Small intestine (tissue), 16 donors: ENCODE data around the gene KLHDC9. TPM values are rescaled to one million over a fixed set of nuclear protein-coding genes. Genes with fewer than 3 reads are reported as not detected.

Source experiments
- DNase-seq, 2 donors: peaks; one replicate each; pipeline versions ENCODE4 v3.0.0 to v3.0.0-alpha.2; 2013
- FAIRE-seq: peaks from 2 replicates; lab custom pipeline; 2012; peaks lifted over from hg19 to GRCh38; lab: Jason Lieb, UNC
- H3K27ac ChIP-seq, 3 donors: one replicate each; pipeline ENCODE4 v1.5.1; 2013; ENCODE audit warnings: low read length in 2 of 3, mild to moderate bottlenecking in 2 of 3, control low read depth in 1 of 3, inconsistent platforms in 1 of 3, low read depth in 1 of 3, moderate library complexity in 1 of 3
- H3K27me3 ChIP-seq, 3 donors: one replicate each; pipeline ENCODE4 v1.6.1; 2013; ENCODE audit warnings: low read length in 3 of 3, inconsistent platforms in 1 of 3; ENCODE audit not compliant: control insufficient read depth in 3 of 3, insufficient read depth in 3 of 3
- H3K36me3 ChIP-seq, 3 donors: one replicate each; pipeline ENCODE4 v1.6.1; 2013; ENCODE audit warnings: low read length in 3 of 3, inconsistent platforms in 1 of 3, low read depth in 1 of 3, mild to moderate bottlenecking in 1 of 3, moderate library complexity in 1 of 3; ENCODE audit not compliant: control insufficient read depth in 3 of 3, insufficient read depth in 2 of 3
- H3K4me1 ChIP-seq, 3 donors: one replicate each; pipeline ENCODE4 v1.6.1; 2013; ENCODE audit warnings: low read length in 2 of 3, inconsistent platforms in 1 of 3, low read depth in 1 of 3, mild to moderate bottlenecking in 1 of 3, moderate library complexity in 1 of 3; ENCODE audit not compliant: control insufficient read depth in 3 of 3, insufficient read depth in 2 of 3
- H3K4me3 ChIP-seq, 3 donors: one replicate each; pipeline ENCODE4 v1.5.1; 2013; ENCODE audit warnings: low read length in 3 of 3, control low read depth in 1 of 3, inconsistent platforms in 1 of 3, low read depth in 1 of 3, mild to moderate bottlenecking in 1 of 3, moderate library complexity in 1 of 3
- H3K9me3 ChIP-seq, 2 donors: one replicate each; pipeline ENCODE4 v1.6.1; 2013; ENCODE audit warnings: low read depth in 1 of 2, low read length in 1 of 2; ENCODE audit not compliant: control insufficient read depth in 2 of 2, insufficient read depth in 1 of 2
- WGBS, 3 donors: extraction: QIAGEN DNeasy Blood & Tissue Kit; methylation state at CpG; one replicate each; pipeline ENCODE4 v1.1.7; 2013; 5-methylcytosine and 5-hydroxymethylcytosine counted together
- long read RNA-seq, 10 donors: transcript quantifications; one replicate each; lab custom pipeline, GENCODE V29; 2026
- polyA plus RNA-seq, 4 donors: library from polyadenylated mRNA; stranded (reverse) in 3 of 4; unstranded in 1 of 4; fragments of 200-250 nt in 3 of 4; fragments of 120-200 nt in 1 of 4; gene quantifications; one replicate each; pipeline versions ENCODE4 v1.2.1 to v1.2.3, GENCODE V29; 2013
- donor health status: healthy with polysubstance abuse.
- donor health status: control.
- donor health status: control.
- donor health status: Bipolar disorder and iron deficiency.
- donor health status: healthy.

Gene KLHDC9
- polyA plus RNA-seq: 1 to 10 TPM; 1.8 to 5.8 (median 3.0) TPM
- long read RNA-seq, donor 1: 0 reads
- long read RNA-seq, donor 2, partial matches to known transcripts: 0 of 1 reads
- long read RNA-seq, donor 2, other reads (novel, unspliced or antisense): 0 of 1 reads
- long read RNA-seq, donor 3: 0 reads
- long read RNA-seq, donor 4: 0 reads
- long read RNA-seq, donor 5: 0 reads
- long read RNA-seq, donor 6, partial matches to known transcripts: 0 of 2 reads
- long read RNA-seq, donor 6, other reads (novel, unspliced or antisense): 0 of 2 reads
- long read RNA-seq, donor 7: 0 reads
- long read RNA-seq, donor 8: 0 reads
- long read RNA-seq, donor 9: 0 reads
- long read RNA-seq, donor 10, partial matches to known transcripts: 0 of 2 reads
- long read RNA-seq, donor 10, other reads (novel, unspliced or antisense): 0 of 2 reads

GRCh38 chr1:161098210-161099068, at the start of gene KLHDC9:
Gene KLHDC9, plus strand, starts transcription at chr1:161098361. Its CDS starts 175 bp downstream, at chr1:161098536.
- H3K4me3 ChIP-seq: peak within 1 kb of the TSS; percentile 55 to 71 (median 60)
- H3K4me1 ChIP-seq: peaks cover 0 to 10% (median 0%) of the 10 kb centered on the region in 3 donors
- 2 to 7% (median 6%) methylated on average over 61 to 71 of the region's 71 CpGs for WGBS, 3 donors
- H3K27me3 ChIP-seq: peaks cover 0 to 4% (median 0%) of the 10 kb centered on the region in 3 donors
- peaks cover 8 to 21% (median 9%) of the 10 kb centered on the region in 3 donors for H3K36me3 ChIP-seq
- H3K27ac ChIP-seq: peak within 1 kb of the TSS; percentile 33 to 86 (median 38)
- H3K9me3 ChIP-seq: no peaks in the 10 kb centered on the region
- FAIRE-seq (no peak), DNase-seq (peak; percentile 87 to 96)

- no peak for FAIRE-seq
- Histone ChIP-seq H3K4me1 (peaks cover 0 to 7% (median 7%) of the 10 kb centered on the region in 3 donors), H3K9me3 (peaks cover 0 to 29% of the 10 kb centered on the region in 2 donors), H3K36me3 (peaks cover 0 to 2% (median 0%) of the 10 kb centered on the region in 3 donors), H3K27ac (no peak overlapping the region), H3K4me3 (no peak overlapping the region), H3K27me3 (peaks cover 0 to 2% (median 1%) of the 10 kb centered on the region in 3 donors)
- no peak for DNase-seq
- 94 to 98% (median 95%) methylated on average over 5 of the region's 5 CpGs for WGBS, 3 donors
Observed at GRCh38 chr1:161048949-161049722, 49.0 kb upstream of the KLHDC9 start.

- Histone ChIP-seq H3K36me3 (peaks cover 0 to 2% (median 0%) of the 10 kb centered on the region in 3 donors), H3K4me1 (peaks cover 0 to 4% (median 3%) of the 10 kb centered on the region in 3 donors), H3K27ac (no peak overlapping the region), H3K4me3 (no peak overlapping the region), H3K9me3 (peaks cover 0 to 29% of the 10 kb centered on the region in 2 donors), H3K27me3 (peaks cover 0 to 6% (median 3%) of the 10 kb centered on the region in 3 donors)
- FAIRE-seq (no peak), DNase-seq (no peak)
- 90 to 94% (median 92%) methylated on average over 10 of the region's 10 CpGs for WGBS, 3 donors
Observed at GRCh38 chr1:161051219-161051618, 46.9 kb upstream of the KLHDC9 start.

GRCh38 chr1:161052899-161053298, 45.3 kb upstream of the KLHDC9 start:
- no peak for FAIRE-seq
- no peak overlapping the region for H3K27ac ChIP-seq
- H3K27me3 ChIP-seq: peaks cover 0 to 6% (median 3%) of the 10 kb centered on the region in 3 donors
- 79 to 96% (median 93%) methylated on average over 3 of the region's 3 CpGs for WGBS, 3 donors
- DNase-seq: no peak
- H3K9me3 ChIP-seq: peaks cover 0 to 17% of the 10 kb centered on the region in 2 donors
- peaks cover 0 to 2% (median 0%) of the 10 kb centered on the region in 3 donors for H3K36me3 ChIP-seq
- H3K4me3 ChIP-seq: no peak overlapping the region
- H3K4me1 ChIP-seq: peaks cover 0 to 3% (median 0%) of the 10 kb centered on the region in 3 donors

- WGBS, 3 donors: 88 to 93% (median 88%) methylated on average over 4 of the region's 4 CpGs
- Histone ChIP-seq H3K4me1 (peaks cover 0 to 3% (median 0%) of the 10 kb centered on the region in 3 donors), H3K27me3 (peaks cover 0 to 5% (median 3%) of the 10 kb centered on the region in 3 donors), H3K27ac (no peak overlapping the region), H3K36me3 (peaks cover 0 to 2% (median 0%) of the 10 kb centered on the region in 3 donors), H3K9me3 (peaks cover 0 to 5% of the 10 kb centered on the region in 2 donors), H3K4me3 (no peak overlapping the region)
- FAIRE-seq (no peak), DNase-seq (no peak)
Observed at GRCh38 chr1:161054232-161054631, 43.9 kb upstream of the KLHDC9 start.

- H3K4me1 ChIP-seq: peaks cover 0 to 3% (median 0%) of the 10 kb centered on the region in 3 donors
- no peak for FAIRE-seq
- peaks cover 0 to 5% (median 3%) of the 10 kb centered on the region in 3 donors for H3K27me3 ChIP-seq
- peaks cover 0 to 2% (median 0%) of the 10 kb centered on the region in 3 donors for H3K36me3 ChIP-seq
- WGBS, 3 donors: 71 to 87% (median 87%) methylated on average over 7 of the region's 7 CpGs
- H3K4me3 ChIP-seq: no peak overlapping the region
- DNase-seq: no peak
- no peak overlapping the region for H3K27ac ChIP-seq
- no peaks in the 10 kb centered on the region for H3K9me3 ChIP-seq
Observed at GRCh38 chr1:161054805-161055204, 43.4 kb upstream of the KLHDC9 start.

- FAIRE-seq: no peak
- 65 to 81% (median 68%) methylated on average over 6 of the region's 6 CpGs for WGBS, 3 donors
- H3K9me3 ChIP-seq: no peaks in the 10 kb centered on the region
- no peak overlapping the region for H3K27ac ChIP-seq
- H3K4me3 ChIP-seq: no peak overlapping the region
- DNase-seq: peak in 1 of 2 donors; percentile 0
- no peaks in the 10 kb centered on the region for H3K36me3 ChIP-seq
- H3K27me3 ChIP-seq: peaks cover 0 to 9% (median under 1%) of the 10 kb centered on the region in 3 donors
- H3K4me1 ChIP-seq: no peaks in the 10 kb centered on the region
Observed at GRCh38 chr1:161059293-161059692, 38.9 kb upstream of the KLHDC9 start.
